Right lobe of liver (tissue), 6 donors: ENCODE measurements around the gene JAZF1. TPM values are rescaled to one million over a fixed set of nuclear protein-coding genes. Genes with fewer than 3 reads are reported as not detected.

Experiments used
- ATAC-seq, 4 donors: fragments of 200-7000 bp; cut with Tn5 transposase; one replicate each; pipeline ENCODE4 v1.9.1; 2020; ENCODE audit warnings: mild to moderate bottlenecking in 4 of 4, moderate library complexity in 4 of 4
- DNase-seq, 3 donors: peaks; one replicate each; pipeline ENCODE4 v3.0.0-alpha.2; 2020
- H3K27ac ChIP-seq, 3 donors: fragments of 200-600 bp; one replicate each; pipeline ENCODE4 v1.8.0; 2022
- H3K27me3 ChIP-seq, 2 donors: fragments of 200-600 bp; one replicate each; pipeline ENCODE4 v1.8.0; 2022
- H3K36me3 ChIP-seq, 4 donors: fragments of 200-600 bp; sonication (generic) in 1 of 4; one replicate each; pipeline versions ENCODE4 v1.5.1 to v1.8.0; 2017 to 2022; ENCODE audit warnings: control low read depth in 1 of 4
- H3K4me1 ChIP-seq, 4 donors: fragments of 200-600 bp; sonication (generic) in 1 of 4; one replicate each; pipeline versions ENCODE4 v1.5.1 to v1.8.0; 2017 to 2022; ENCODE audit warnings: control low read depth in 1 of 4
- H3K4me3 ChIP-seq, 3 donors: fragments of 200-600 bp; one replicate each; pipeline ENCODE4 v1.8.0; 2022
- H3K9me3 ChIP-seq, 4 donors: fragments of 200-600 bp; sonication (generic) in 1 of 4; one replicate each; pipeline versions ENCODE4 v1.5.1 to v1.8.0; 2017 to 2022; ENCODE audit warnings: control low read depth in 1 of 4
- CTCF ChIP-seq, 4 donors: fragments of 200-600 bp in 3 of 4; fragments of 450-650 bp in 1 of 4; IDR thresholded peaks; one replicate each; pipeline versions ENCODE4 v1.5.1 to v1.8.0; 2016 to 2022; ENCODE audit warnings: antibody characterized with exemption in 4 of 4, mild to moderate bottlenecking in 2 of 4
- POLR2A ChIP-seq: fragments of 450-650 bp; IDR thresholded peaks from one replicate; pipeline ENCODE4 v1.6.1; 2017; ENCODE audit warnings: antibody characterized with exemption, mild to moderate bottlenecking
- WGBS: methylation state at CpG from one replicate; pipeline ENCODE4 v1.1.6; 2018; ENCODE audit warnings: low coverage, low lambda C conversion rate; ENCODE audit not compliant: insufficient coverage; ENCODE audit errors: missing lambda C conversion rate; 5-methylcytosine and 5-hydroxymethylcytosine counted together
- intact Hi-C, 2 donors: fragments of 100-400 bp; cut with DNase I; formaldehyde crosslinking; loops; one replicate each; pipeline versions ENCODE4 v1.11.2 to v1.14.1; 2022
- total RNA-seq, 6 experiments: library from RNA; depleted of rRNA in 2 of 6; stranded (reverse); fragments of >200 nt in 2 of 6; fragmentation: NEBNext Ultra II Directional in 3 of 6; extraction: Animal tissue kit (Norgen Biotek cat#: 25700) in 3 of 6; gene quantifications; one replicate each; pipeline versions ENCODE4 v1.1.0 to v1.2.4, GENCODE V29; 2016 to 2023
- donor health status: DM: no; HTN: yes; CAD: no.
- donor health status: DM: no; HTN: no; CAD: no.
- donor health status: DM: no; HTN: no; CAD: no.
- donor health status: DM: no; HTN: yes; CAD: no.
- donor health status: DM: no; HTN: yes; CAD: no.

The JAZF1 gene
- total RNA-seq, 6 experiments from 2014 or later = 4.8 to 20.9 (median 6.9) TPM

DNA sequence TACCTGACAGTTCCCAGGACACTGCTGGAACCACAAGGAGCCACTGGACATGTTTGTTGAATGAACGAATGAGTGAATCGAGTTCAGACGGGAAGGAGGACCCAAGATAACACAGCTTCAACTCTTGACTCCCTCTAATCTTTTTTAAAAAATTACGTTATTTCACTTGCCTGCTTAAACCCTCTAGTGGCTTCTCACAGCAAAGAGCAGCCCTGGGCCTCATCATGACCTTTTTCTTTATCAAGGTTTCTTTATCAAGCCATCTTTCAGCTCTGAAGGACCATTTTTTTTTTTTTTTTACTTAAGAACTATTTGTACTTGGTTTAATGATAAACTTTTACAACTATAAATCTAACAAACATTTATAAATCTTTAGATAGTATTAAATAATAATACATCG is 330.1 kb downstream of the JAZF1 start:
- Histone ChIP-seq H3K27ac (no peak overlapping the region), H3K9me3 (no peaks in the 10 kb centered on the region), H3K36me3 (no peaks in the 10 kb centered on the region), H3K4me3 (no peak overlapping the region), H3K27me3 (no peaks in the 10 kb centered on the region), H3K4me1 (no peaks in the 10 kb centered on the region)
- ATAC-seq (no peak), DNase-seq (no peak)
- TF ChIP-seq POLR2A (no peak), CTCF (IDR thresholded peaks at IDR 0.05) (no peak)
- 93% methylated on average over 5 of the region's 5 CpGs for WGBS
- intact Hi-C loops = no loop called here

DNA sequence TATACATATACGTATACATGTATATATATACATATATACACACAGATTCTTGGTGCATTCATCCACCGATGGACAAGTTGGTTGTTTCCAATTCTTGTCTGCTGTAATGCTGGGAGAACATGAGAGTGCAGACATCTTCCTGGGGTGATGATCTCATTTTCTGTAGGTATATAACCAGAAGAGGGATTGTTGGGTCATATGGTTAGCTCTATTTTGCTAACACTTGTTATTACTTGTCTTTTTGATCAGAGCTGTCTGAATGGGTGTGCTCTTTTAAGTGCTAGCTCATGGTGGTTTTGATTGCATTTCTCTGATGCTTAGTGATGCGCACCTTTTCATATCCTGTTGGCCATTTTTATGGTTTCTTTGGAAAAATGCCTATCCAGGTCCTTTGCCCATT is 334.2 kb downstream of the JAZF1 start:
- Histone ChIP-seq H3K36me3 (no peaks in the 10 kb centered on the region), H3K4me1 (no peaks in the 10 kb centered on the region), H3K27ac (no peak overlapping the region), H3K4me3 (no peak overlapping the region), H3K9me3 (no peaks in the 10 kb centered on the region), H3K27me3 (no peaks in the 10 kb centered on the region)
- TF ChIP-seq CTCF (IDR thresholded peaks at IDR 0.05) (no peak), POLR2A (no peak)
- 89% methylated on average over 3 of the region's 3 CpGs for WGBS
- intact Hi-C loops = no loop called here
- ATAC-seq (no peak), DNase-seq (no peak)

DNA sequence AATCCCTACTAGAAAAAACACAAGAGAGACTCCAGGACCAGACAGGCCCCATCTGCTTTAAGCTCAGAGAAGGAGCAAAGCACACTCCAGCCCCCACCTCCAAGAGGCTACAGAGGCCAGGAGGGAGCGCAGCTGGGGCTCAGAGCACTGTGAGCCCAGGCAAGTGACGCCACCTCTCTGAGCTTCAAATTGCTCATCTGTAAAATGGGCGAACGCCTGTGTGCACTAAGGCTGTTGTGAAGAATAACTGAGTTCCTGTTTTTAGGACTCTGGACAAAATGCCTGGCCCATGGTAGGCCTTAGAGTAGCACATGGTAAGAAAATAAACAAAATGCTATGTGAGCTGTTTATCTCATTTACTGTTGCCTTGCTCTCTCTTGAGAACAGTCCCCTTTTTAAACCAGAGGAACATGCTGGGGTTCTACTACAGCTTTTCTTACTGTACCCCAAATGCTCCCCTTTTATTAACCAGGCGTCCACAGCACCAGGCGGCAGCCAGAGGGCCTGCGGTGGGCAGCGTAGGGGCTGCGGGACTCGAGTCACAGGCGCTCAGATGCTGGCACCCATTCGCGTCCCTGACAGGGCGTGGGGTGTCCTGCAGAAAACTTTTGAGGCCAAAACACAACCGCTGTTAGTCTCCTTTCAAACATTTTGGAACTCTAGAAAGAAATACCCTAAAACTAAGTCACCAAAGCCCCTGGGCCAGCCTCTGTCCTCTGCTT is 336.9 kb downstream of the JAZF1 start:
- no peak overlapping the region for H3K27ac ChIP-seq
- no peak for ATAC-seq
- TF ChIP-seq CTCF (IDR thresholded peaks at IDR 0.05) (no peak), POLR2A (no peak)
- no peak overlapping the region for H3K4me3 ChIP-seq
- DNase-seq = no peak
- no peaks in the 10 kb centered on the region for H3K36me3 ChIP-seq
- no peaks in the 10 kb centered on the region for H3K4me1 ChIP-seq
- H3K27me3 ChIP-seq = no peaks in the 10 kb centered on the region
- 98% methylated on average over 11 of the region's 15 CpGs for WGBS
- no peaks in the 10 kb centered on the region for H3K9me3 ChIP-seq
- intact Hi-C loops = no loop called here

DNA sequence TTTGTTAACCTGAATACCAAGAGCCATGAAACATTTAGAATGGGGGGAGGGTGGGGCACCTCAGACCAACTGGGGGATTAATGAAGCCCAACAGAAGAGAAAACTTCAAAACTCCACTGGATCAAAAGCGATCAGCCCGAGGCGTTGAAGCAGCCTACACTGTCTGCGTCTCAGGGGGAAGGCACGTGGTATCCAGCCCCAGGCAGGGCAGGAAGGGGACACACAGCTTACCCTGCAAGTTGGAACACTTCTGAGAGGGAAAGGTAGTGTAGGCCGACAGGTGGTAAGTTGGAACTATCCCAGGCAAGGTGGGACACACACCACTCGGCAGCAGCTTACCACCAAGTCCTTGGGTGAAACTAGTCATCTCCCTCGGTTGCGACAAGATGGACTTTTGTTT is 337.7 kb downstream of the JAZF1 start:
- Histone ChIP-seq H3K36me3 (no peaks in the 10 kb centered on the region), H3K27ac (no peak overlapping the region), H3K4me1 (no peaks in the 10 kb centered on the region), H3K4me3 (no peak overlapping the region), H3K27me3 (no peaks in the 10 kb centered on the region), H3K9me3 (no peaks in the 10 kb centered on the region)
- DNase-seq (no peak), ATAC-seq (no peak)
- TF ChIP-seq POLR2A (no peak), CTCF (IDR thresholded peaks at IDR 0.05) (no peak)
- WGBS = no CpG with 5 or more reads among the region's 9 CpGs
- intact Hi-C loops = no loop called here
